K562 (cell line): ENCODE measurements around the gene GTF2H4. TPM values are rescaled to one million over a fixed set of nuclear protein-coding genes. Genes with fewer than 3 reads are reported as not detected.

ENCODE experiments used
- CEBPG ChIP-seq, 3 experiments: fragments of 200-800 bp in 1 of 3; sonication (Bioruptor generic) in 1 of 3; sonication (generic) in 1 of 3; formaldehyde crosslinking in 1 of 3; IDR thresholded peaks in 2 of 3; conservative IDR thresholded peaks in 1 of 3; 2 replicates each; pipeline versions ENCODE4 v1.6.1 to v1.8.0; 2016 to 2022; ENCODE audit warnings: missing compliant biosample characterization in 2 of 3, missing genetic modification characterization in 2 of 3, mild to moderate bottlenecking in 1 of 3, missing genetic modification reagents in 1 of 3
- CHD1 ChIP-seq: fragments of 200-600 bp; sonication (generic); IDR thresholded peaks from one replicate; pipeline ENCODE4 v1.6.1; 2012; ENCODE audit warnings: mild to moderate bottlenecking, moderate library complexity, low read length, inconsistent platforms
- CREB5 ChIP-seq: fragments of 250-450 bp; sonication (Bioruptor Pico); IDR thresholded peaks from 2 replicates; pipeline ENCODE4 v1.5.0; 2020; ENCODE audit warnings: mild to moderate bottlenecking
- CSDE1 ChIP-seq, 2 experiments: fragments of 450-650 bp; IDR thresholded peaks; 2 replicates each; pipeline ENCODE4 v1.6.1; 2016; ENCODE audit warnings: mild to moderate bottlenecking in 1 of 2
- DEAF1 ChIP-seq: fragments of 450-650 bp; formaldehyde crosslinking; IDR thresholded peaks from 2 replicates; pipeline ENCODE4 v1.4.0; 2020; ENCODE audit warnings: mild to moderate bottlenecking, moderate library complexity
- EP400 ChIP-seq: fragments of 450-650 bp; IDR thresholded peaks from 2 replicates; pipeline ENCODE4 v1.6.1; 2017; ENCODE audit warnings: antibody characterized with exemption, mild to moderate bottlenecking, moderate library complexity
- ETV6 ChIP-seq, 3 experiments: fragments of 150-350 bp in 1 of 3; sonication (generic) in 1 of 3; formaldehyde crosslinking in 1 of 3; IDR thresholded peaks; 2 replicates each; pipeline versions ENCODE4 v1.6.1 to v1.8.0; 2014 to 2022; ENCODE audit warnings: borderline replicate concordance in 2 of 3, low read depth in 2 of 3, antibody characterized with exemption in 1 of 3, low read length in 1 of 3, mild to moderate bottlenecking in 1 of 3, missing genetic modification reagents in 1 of 3
- HDAC8 ChIP-seq: fragments of 450-650 bp; IDR thresholded peaks from 2 replicates; pipeline ENCODE4 v1.6.1; 2016; ENCODE audit warnings: mild to moderate bottlenecking, missing genetic modification characterization, moderate library complexity, missing compliant biosample characterization
- NBN ChIP-seq: fragments of 450-650 bp; IDR thresholded peaks from 2 replicates; pipeline ENCODE4 v1.6.1; 2016; ENCODE audit warnings: low read depth, mild to moderate bottlenecking
- NFATC3 ChIP-seq: fragments of 450-650 bp; IDR thresholded peaks from 2 replicates; pipeline ENCODE4 v1.6.1; 2017; ENCODE audit warnings: mild to moderate bottlenecking
- PTRF ChIP-seq: fragments of 450-650 bp; IDR thresholded peaks from 2 replicates; pipeline ENCODE4 v1.6.1; 2016; ENCODE audit warnings: mild to moderate bottlenecking, missing genetic modification characterization, missing compliant biosample characterization
- RCOR1 ChIP-seq, 2 experiments: IDR thresholded peaks; 2 replicates each; pipeline ENCODE4 v1.6.1; 2012; ENCODE audit warnings: low read depth in 2 of 2, low read length in 2 of 2, borderline replicate concordance in 1 of 2, improper control_type of control experiment in 1 of 2
- THAP7 ChIP-seq: fragments of 250-450 bp; sonication (Bioruptor Pico); IDR thresholded peaks from 2 replicates; pipeline ENCODE4 v1.5.0; 2021
- XRCC3 ChIP-seq: fragments of 450-650 bp; IDR thresholded peaks from 2 replicates; pipeline ENCODE4 v1.6.1; 2017; ENCODE audit warnings: mild to moderate bottlenecking, moderate library complexity
- ZFPM2 ChIP-seq: fragments of 250-450 bp; sonication (Bioruptor Pico); IDR thresholded peaks from 2 replicates; pipeline ENCODE4 v1.5.1; 2022; ENCODE audit warnings: mild to moderate bottlenecking
- ZNF197 ChIP-seq: fragments of 200-800 bp; sonication (Bioruptor generic); IDR thresholded peaks from 2 replicates; pipeline ENCODE4 v1.6.1; 2016; ENCODE audit warnings: low read depth, missing genetic modification characterization, missing compliant biosample characterization
- polyA plus RNA-seq, 8 experiments: library from polyadenylated mRNA; depleted of rRNA in 4 of 8; stranded (reverse) in 5 of 8; unstranded in 3 of 8; fragments of >200 nt; fragmentation: Nextera tagmentation in 2 of 8; fragmentation: Illumina TruSeq in 1 of 8; extraction: Ambion mirVana in 2 of 8; extraction: Trizol in 1 of 8; gene quantifications; 2 replicates each; pipeline versions ENCODE4 v1.2.1 to v1.2.3, GENCODE V29; 2011 to 2014; ENCODE audit warnings: inconsistent platforms in 1 of 8, missing spikeins in 1 of 8
- total RNA-seq, 7 experiments: library from RNA; depleted of rRNA in 6 of 7; stranded (reverse); fragments of >200 nt in 6 of 7; fragmentation: Illumina TruSeq in 2 of 7; extraction: Trizol in 2 of 7; gene quantifications; 2 replicates each; pipeline versions ENCODE4 v1.2.1 to v1.2.3, GENCODE V29; 2011 to 2021; ENCODE audit warnings: low replicate concordance in 1 of 7
- TF ChIP-seq, protein P1 (sequence below), 2 experiments: fragments of 450-650 bp; IDR thresholded peaks; 2 replicates each; pipeline ENCODE4 v1.6.1; 2018; ENCODE audit warnings: mild to moderate bottlenecking in 2 of 2, low read depth in 1 of 2; ENCODE audit not compliant: partially characterized antibody in 2 of 2
- TF ChIP-seq, protein P2 (sequence below): fragments of 200-800 bp; sonication (Bioruptor generic); IDR thresholded peaks from 2 replicates; pipeline ENCODE4 v1.6.1; 2017; ENCODE audit warnings: missing genetic modification characterization, missing compliant biosample characterization

The GTF2H4 gene
- total and polyA plus RNA-seq, 9 of the 15 experiments (the other 6 are each of a cell fraction or from before 2014, with no cell fraction given): 3.6 to 86.1 (median 39.6) TPM

GRCh38 chr6:30871592-30872183, 36.3 kb upstream of the GTF2H4 start (continued):
- no peak for TF ChIP-seq ZFPM2 (CRISPR knock-in tag)
- TF ChIP-seq THAP7 (CRISPR knock-in tag): no peak
- TF ChIP-seq ZNF197 (CRISPR knock-in tag): no peak
- TF ChIP-seq, protein P1, sequence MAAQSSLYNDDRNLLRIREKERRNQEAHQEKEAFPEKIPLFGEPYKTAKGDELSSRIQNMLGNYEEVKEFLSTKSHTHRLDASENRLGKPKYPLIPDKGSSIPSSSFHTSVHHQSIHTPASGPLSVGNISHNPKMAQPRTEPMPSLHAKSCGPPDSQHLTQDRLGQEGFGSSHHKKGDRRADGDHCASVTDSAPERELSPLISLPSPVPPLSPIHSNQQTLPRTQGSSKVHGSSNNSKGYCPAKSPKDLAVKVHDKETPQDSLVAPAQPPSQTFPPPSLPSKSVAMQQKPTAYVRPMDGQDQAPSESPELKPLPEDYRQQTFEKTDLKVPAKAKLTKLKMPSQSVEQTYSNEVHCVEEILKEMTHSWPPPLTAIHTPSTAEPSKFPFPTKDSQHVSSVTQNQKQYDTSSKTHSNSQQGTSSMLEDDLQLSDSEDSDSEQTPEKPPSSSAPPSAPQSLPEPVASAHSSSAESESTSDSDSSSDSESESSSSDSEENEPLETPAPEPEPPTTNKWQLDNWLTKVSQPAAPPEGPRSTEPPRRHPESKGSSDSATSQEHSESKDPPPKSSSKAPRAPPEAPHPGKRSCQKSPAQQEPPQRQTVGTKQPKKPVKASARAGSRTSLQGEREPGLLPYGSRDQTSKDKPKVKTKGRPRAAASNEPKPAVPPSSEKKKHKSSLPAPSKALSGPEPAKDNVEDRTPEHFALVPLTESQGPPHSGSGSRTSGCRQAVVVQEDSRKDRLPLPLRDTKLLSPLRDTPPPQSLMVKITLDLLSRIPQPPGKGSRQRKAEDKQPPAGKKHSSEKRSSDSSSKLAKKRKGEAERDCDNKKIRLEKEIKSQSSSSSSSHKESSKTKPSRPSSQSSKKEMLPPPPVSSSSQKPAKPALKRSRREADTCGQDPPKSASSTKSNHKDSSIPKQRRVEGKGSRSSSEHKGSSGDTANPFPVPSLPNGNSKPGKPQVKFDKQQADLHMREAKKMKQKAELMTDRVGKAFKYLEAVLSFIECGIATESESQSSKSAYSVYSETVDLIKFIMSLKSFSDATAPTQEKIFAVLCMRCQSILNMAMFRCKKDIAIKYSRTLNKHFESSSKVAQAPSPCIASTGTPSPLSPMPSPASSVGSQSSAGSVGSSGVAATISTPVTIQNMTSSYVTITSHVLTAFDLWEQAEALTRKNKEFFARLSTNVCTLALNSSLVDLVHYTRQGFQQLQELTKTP (IDR thresholded peaks at IDR 0.05; ENCODE audit: low read depth in 1 of 2, partially characterized antibody in 2 of 2): no peak
- TF ChIP-seq HDAC8 (tag): no peak
- TF ChIP-seq RCOR1 (IDR thresholded peaks at IDR 0.05; ENCODE audit: borderline replicate concordance in 1 of 2, low read depth in 2 of 2, low read length in 2 of 2): 0 out of 4 replicates have a peak, but pooled peaks of 1 of the 2 experiments have one; percentile 5
- TF ChIP-seq ETV6 (IDR thresholded peaks at IDR 0.05; ENCODE audit: borderline replicate concordance in 1 of 2, low read depth in 2 of 2, low read length in 1 of 2): no peak
- TF ChIP-seq ETV6 (CRISPR knock-in tag; IDR thresholded peaks at IDR 0.05; ENCODE audit: borderline replicate concordance): no peak
- no peak for TF ChIP-seq XRCC3
- TF ChIP-seq DEAF1: no peak
- no peak for TF ChIP-seq NFATC3
- no peak for TF ChIP-seq CEBPG (CRISPR knock-in tag; IDR thresholded peaks at IDR 0.05)
- peak; percentile 22 to 43; a peak in 2 of 4 replicates for TF ChIP-seq CEBPG (tag; conservative IDR thresholded peaks at IDR 0.05 in 1 of 2, IDR thresholded peaks at IDR 0.05 in 1 of 2)
- TF ChIP-seq NBN: no peak
- TF ChIP-seq, protein P2, sequence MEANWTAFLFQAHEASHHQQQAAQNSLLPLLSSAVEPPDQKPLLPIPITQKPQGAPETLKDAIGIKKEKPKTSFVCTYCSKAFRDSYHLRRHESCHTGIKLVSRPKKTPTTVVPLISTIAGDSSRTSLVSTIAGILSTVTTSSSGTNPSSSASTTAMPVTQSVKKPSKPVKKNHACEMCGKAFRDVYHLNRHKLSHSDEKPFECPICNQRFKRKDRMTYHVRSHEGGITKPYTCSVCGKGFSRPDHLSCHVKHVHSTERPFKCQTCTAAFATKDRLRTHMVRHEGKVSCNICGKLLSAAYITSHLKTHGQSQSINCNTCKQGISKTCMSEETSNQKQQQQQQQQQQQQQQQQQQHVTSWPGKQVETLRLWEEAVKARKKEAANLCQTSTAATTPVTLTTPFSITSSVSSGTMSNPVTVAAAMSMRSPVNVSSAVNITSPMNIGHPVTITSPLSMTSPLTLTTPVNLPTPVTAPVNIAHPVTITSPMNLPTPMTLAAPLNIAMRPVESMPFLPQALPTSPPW: no peak
- no peak for TF ChIP-seq PTRF (tag)
- TF ChIP-seq CSDE1 (IDR thresholded peaks at IDR 0.05): no peak
- TF ChIP-seq EP400: no peak
- no peak for TF ChIP-seq CREB5 (CRISPR knock-in tag)
- no peak for TF ChIP-seq CHD1
